Upper lobe of right lung (tissue), 1 donor: Measurements from ENCODE around the gene SYNPO. TPM values are rescaled to one million over a fixed set of nuclear protein-coding genes. Genes with fewer than 3 reads are reported as not detected.
A peak's percentile ranks its signal among the peaks of the same experiment; 100 is the strongest.

Experiments used
- ATAC-seq: fragments of 200-7000 bp; cut with Tn5 transposase; one replicate; pipeline ENCODE4 v1.9.1; 2020; ENCODE audit warnings: mild to moderate bottlenecking, moderate library complexity
- DNase-seq: peaks from one replicate; pipeline ENCODE4 v3.0.0-alpha.2; 2020
- H3K27ac ChIP-seq: fragments of 200-600 bp; one replicate; pipeline ENCODE4 v1.8.0; 2022
- H3K27me3 ChIP-seq: fragments of 200-600 bp; one replicate; pipeline ENCODE4 v1.8.0; 2022; ENCODE audit warnings: mild to moderate bottlenecking
- H3K36me3 ChIP-seq: fragments of 200-600 bp; one replicate; pipeline ENCODE4 v1.8.0; 2022
- H3K4me1 ChIP-seq: fragments of 200-600 bp; one replicate; pipeline ENCODE4 v1.8.0; 2022
- H3K4me3 ChIP-seq: fragments of 200-600 bp; one replicate; pipeline ENCODE4 v1.8.0; 2022; ENCODE audit warnings: mild to moderate bottlenecking
- H3K9me3 ChIP-seq: fragments of 200-600 bp; one replicate; pipeline ENCODE4 v1.8.0; 2022
- CTCF ChIP-seq: fragments of 200-600 bp; IDR thresholded peaks from one replicate; pipeline ENCODE4 v1.8.0; 2022; ENCODE audit warnings: antibody characterized with exemption
- intact Hi-C: fragments of 100-400 bp; cut with DNase I; formaldehyde crosslinking; loops from one replicate; pipeline ENCODE4 v1.11.0; 2022
- total RNA-seq: library from RNA; stranded (reverse); fragmentation: NEBNext Ultra II Directional; extraction: Animal tissue kit (Norgen Biotek cat#: 25700); gene quantifications from one replicate; pipeline ENCODE4 v1.2.1, GENCODE V29; 2021
- donor health status: DM: no; HTN: yes; CAD: no; lungs with severe emphysema.

The SYNPO gene
- total RNA-seq, 1 donor from 2014 or later: 151 TPM

- no peak for TF ChIP-seq CTCF
- no peaks in the 10 kb centered on the region for H3K9me3 ChIP-seq
- DNase-seq (no peak), ATAC-seq (no peak)
- peaks cover 5% of the 10 kb centered on the region for H3K27me3 ChIP-seq
- H3K4me1 ChIP-seq: peaks cover 47% of the 10 kb centered on the region
- H3K4me3 ChIP-seq: no peak overlapping the region
- intact Hi-C loops: no loop called here
- no peak overlapping the region for H3K27ac ChIP-seq
- no peaks in the 10 kb centered on the region for H3K36me3 ChIP-seq
Observed at GRCh38 chr5:150622157-150622556, 18.3 kb upstream of the SYNPO start.

- Histone ChIP-seq H3K9me3 (no peaks in the 10 kb centered on the region), H3K27me3 (peaks cover 5% of the 10 kb centered on the region), H3K27ac (peak overlapping the region; percentile 36), H3K4me3 (no peak overlapping the region), H3K36me3 (no peaks in the 10 kb centered on the region), H3K4me1 (peaks cover 45% of the 10 kb centered on the region)
- DNase-seq (no peak), ATAC-seq (no peak)
- no peak for TF ChIP-seq CTCF
- intact Hi-C loops: no loop called here
Observed at GRCh38 chr5:150623152-150623877, 17.1 kb upstream of the SYNPO start.

GRCh38 chr5:150623878-150624216, 16.6 kb upstream of the SYNPO start:
- Histone ChIP-seq H3K27ac (peak overlapping the region; percentile 36), H3K9me3 (no peaks in the 10 kb centered on the region), H3K36me3 (no peaks in the 10 kb centered on the region), H3K4me3 (no peak overlapping the region), H3K27me3 (peaks cover 5% of the 10 kb centered on the region), H3K4me1 (peaks cover 45% of the 10 kb centered on the region)
- no peak for TF ChIP-seq CTCF
- DNase-seq: no peak
- intact Hi-C loops: no loop called here
- ATAC-seq: no peak

GRCh38 chr5:150624334-150625163, 15.9 kb upstream of the SYNPO start:
- no peak for TF ChIP-seq CTCF
- H3K9me3 ChIP-seq: no peaks in the 10 kb centered on the region
- H3K27me3 ChIP-seq: peaks cover 5% of the 10 kb centered on the region
- peak overlapping the region; percentile 93 for H3K27ac ChIP-seq
- intact Hi-C loops: no loop called here
- ATAC-seq (peak; percentile 42), DNase-seq (no peak)
- H3K4me1 ChIP-seq: peaks cover 45% of the 10 kb centered on the region
- peak overlapping the region; percentile 79 for H3K4me3 ChIP-seq
- H3K36me3 ChIP-seq: no peaks in the 10 kb centered on the region

DNA sequence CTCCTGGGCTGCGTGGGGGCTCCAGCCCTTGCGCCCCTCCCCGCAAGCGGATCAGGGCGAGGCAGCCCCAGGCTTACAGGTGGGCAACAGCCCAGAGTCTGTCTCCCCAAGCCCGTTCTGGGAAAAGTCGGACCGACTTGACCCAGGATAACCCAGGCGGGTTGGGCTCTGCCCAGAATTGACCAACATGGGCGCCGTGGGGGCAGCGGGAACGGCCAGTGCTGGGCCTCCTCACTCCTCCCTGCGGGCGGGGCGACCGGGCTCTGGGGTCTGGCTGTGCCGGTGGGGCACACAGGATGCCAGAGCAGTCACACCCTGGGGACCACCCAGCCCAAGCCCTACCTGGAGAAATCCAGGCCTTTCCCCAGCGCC, 15.3 kb upstream of the SYNPO start:
- H3K36me3 ChIP-seq: peaks cover 3% of the 10 kb centered on the region
- intact Hi-C loops: no loop called here
- peaks cover 41% of the 10 kb centered on the region for H3K4me1 ChIP-seq
- no peaks in the 10 kb centered on the region for H3K9me3 ChIP-seq
- DNase-seq (peak; percentile 81), ATAC-seq (peak; percentile 51)
- H3K27me3 ChIP-seq: peaks cover 5% of the 10 kb centered on the region
- peak overlapping the region; percentile 79 for H3K4me3 ChIP-seq
- H3K27ac ChIP-seq: peak overlapping the region; percentile 93
- TF ChIP-seq CTCF: no peak
